Measurements from ENCODE around the gene TPMT. TPM values are rescaled to one million over a fixed set of nuclear protein-coding genes. Genes with fewer than 3 reads are reported as not detected.

Gene TPMT
- total and polyA plus RNA-seq, 4 donors, result 10.3 to 28.6 (median 25.7) TPM

- Histone ChIP-seq H3K4me1 (ENCODE audit: control insufficient read depth in 4 of 4, insufficient read depth in 4 of 4, low read length in 3 of 4) (no peaks in the 10 kb centered on the region), H3K27me3 (ENCODE audit: control insufficient read depth in 4 of 4, insufficient read depth in 4 of 4, low read length in 3 of 4) (no peaks in the 10 kb centered on the region), H3K27ac (ENCODE audit: low read depth in 1 of 2, low read length in 2 of 2) (no peak overlapping the region), H3K4me3 (ENCODE audit: low read depth in 1 of 3, low read length in 3 of 3) (no peak overlapping the region), H3K36me3 (ENCODE audit: control insufficient read depth in 4 of 4, insufficient read depth in 3 of 4, low read depth in 1 of 4, low read length in 3 of 4) (peaks cover 5 to 31% (median 23%) of the 10 kb centered on the region in 4 donors), H3K9me3 (ENCODE audit: control insufficient read depth in 4 of 4, low read length in 3 of 4) (no peaks in the 10 kb centered on the region), H3K9ac (ENCODE audit: low read depth in 1 of 2, low read length in 2 of 2) (no peak overlapping the region)
- TF ChIP-seq MAX (IDR thresholded peaks at IDR 0.05) (no peak), YY1 (IDR thresholded peaks at IDR 0.05) (no peak), RAD21 (IDR thresholded peaks at IDR 0.05) (no peak), ATF3 (IDR thresholded peaks at IDR 0.05) (no peak), FOXA1 (IDR thresholded peaks at IDR 0.05) (no peak)
- no peak for DNase-seq (ENCODE audit: low spot score)
- WGBS, result 98% methylated on average over 2 of the region's 2 CpGs
These were observed 7.5 kb upstream of the TPMT start for GRCh38 chr6:18162401-18162800.

GRCh38 chr6:18161431-18161830, 6.6 kb upstream of the TPMT start:
- no peaks in the 10 kb centered on the region for H3K9me3 ChIP-seq (ENCODE audit: control insufficient read depth in 4 of 4, low read length in 3 of 4)
- H3K9ac ChIP-seq (ENCODE audit: low read depth in 1 of 2, low read length in 2 of 2), result no peak overlapping the region
- H3K27me3 ChIP-seq (ENCODE audit: control insufficient read depth in 4 of 4, insufficient read depth in 4 of 4, low read length in 3 of 4), result no peaks in the 10 kb centered on the region
- 94% methylated on average over 2 of the region's 2 CpGs for WGBS
- H3K36me3 ChIP-seq (ENCODE audit: control insufficient read depth in 4 of 4, insufficient read depth in 3 of 4, low read depth in 1 of 4, low read length in 3 of 4), result peaks cover 5 to 31% (median 22%) of the 10 kb centered on the region in 4 donors
- H3K4me3 ChIP-seq (ENCODE audit: low read depth in 1 of 3, low read length in 3 of 3), result no peak overlapping the region
- no peak for DNase-seq (ENCODE audit: low spot score)
- no peaks in the 10 kb centered on the region for H3K4me1 ChIP-seq (ENCODE audit: control insufficient read depth in 4 of 4, insufficient read depth in 4 of 4, low read length in 3 of 4)
- no peak overlapping the region for H3K27ac ChIP-seq (ENCODE audit: low read depth in 1 of 2, low read length in 2 of 2)
- TF ChIP-seq GABPA (IDR thresholded peaks at IDR 0.05 in 1 of 2, conservative IDR thresholded peaks at IDR 0.05 in 1 of 2) (no peak), FOXA1 (IDR thresholded peaks at IDR 0.05) (no peak), CTCF (IDR thresholded peaks at IDR 0.05; ENCODE audit: low read depth, low read length, missing input control) (no peak), HNF4G (IDR thresholded peaks at IDR 0.05) (no peak), FOXA2 (IDR thresholded peaks at IDR 0.05) (no peak), ZBTB33 (IDR thresholded peaks at IDR 0.05) (no peak), NR2F2 (IDR thresholded peaks at IDR 0.05) (no peak), ATF3 (IDR thresholded peaks at IDR 0.05) (no peak), SP1 (IDR thresholded peaks at IDR 0.05) (no peak), JUND (IDR thresholded peaks at IDR 0.05) (no peak), YY1 (IDR thresholded peaks at IDR 0.05) (no peak), TAF1 (conservative IDR thresholded peaks at IDR 0.05) (no peak), MAX (IDR thresholded peaks at IDR 0.05) (no peak), RAD21 (IDR thresholded peaks at IDR 0.05) (no peak), EGR1 (IDR thresholded peaks at IDR 0.05; ENCODE audit: low read depth in 2 of 2) (no peak), HNF4A (conservative IDR thresholded peaks at IDR 0.05) (no peak), REST (IDR thresholded peaks at IDR 0.05) (no peak), RXRA (IDR thresholded peaks at IDR 0.05) (no peak)

All from liver (tissue), 9 donors.